Right cardiac atrium (tissue), 5 donors: ENCODE measurements around the gene DHRSX. TPM values are rescaled to one million over a fixed set of nuclear protein-coding genes. Genes with fewer than 3 reads are reported as not detected.
"Not testable (repeated sequence)": the region's sequence is repeated elsewhere in the genome, so short reads cannot be mapped to it uniquely, and the experiment has no call there.

Experiments
- ATAC-seq, 2 donors: fragments of 200-7000 bp; cut with Tn5 transposase; one replicate each; pipeline versions ENCODE4 v1.8.0 to v1.9.1; 2020; ENCODE audit warnings: moderate library complexity in 2 of 2, mild to moderate bottlenecking in 1 of 2
- DNase-seq, 3 donors: peaks; one replicate each; pipeline ENCODE4 v3.0.0-alpha.2; 2020
- H3K27ac ChIP-seq: one replicate; pipeline ENCODE4 v1.5.1; 2013; ENCODE audit warnings: mild to moderate bottlenecking, low read length, control low read depth, moderate library complexity
- H3K27me3 ChIP-seq: one replicate; pipeline ENCODE4 v1.6.1; 2013; ENCODE audit not compliant: control insufficient read depth, insufficient read depth
- H3K4me1 ChIP-seq: one replicate; pipeline ENCODE4 v1.6.1; 2013; ENCODE audit warnings: low read length; ENCODE audit not compliant: control insufficient read depth, insufficient read depth
- H3K4me3 ChIP-seq: one replicate; pipeline ENCODE4 v1.5.1; 2013; ENCODE audit warnings: low read length, control low read depth
- H3K9me3 ChIP-seq: one replicate; pipeline ENCODE4 v1.6.1; 2013; ENCODE audit warnings: low read length; ENCODE audit not compliant: control insufficient read depth
- WGBS: extraction: QIAGEN DNeasy Blood & Tissue Kit; methylation state at CpG from one replicate; pipeline ENCODE4 v1.1.7; 2013; 5-methylcytosine and 5-hydroxymethylcytosine counted together
- intact Hi-C, 4 donors: fragments of 100-400 bp; cut with DNase I; formaldehyde crosslinking; loops; one replicate each; pipeline versions ENCODE4 v1.11.0 to v1.14.0; 2022 to 2023
- polyA plus RNA-seq: library from polyadenylated mRNA; stranded (reverse); fragments of 200-250 nt; gene quantifications from one replicate; pipeline ENCODE4 v1.2.3, GENCODE V29; 2013
- total RNA-seq, 4 donors: library from RNA; stranded (reverse); fragmentation: NEBNext Ultra II Directional; extraction: Animal tissue kit (Norgen Biotek cat#: 25700); gene quantifications; one replicate each; pipeline ENCODE4 v1.2.1, GENCODE V29; 2021
- donor health status: healthy with polysubstance abuse.
- donor health status: DM: no; HTN: yes; CAD: no.
- donor health status: DM: no; HTN: no; CAD: no.
- donor health status: DM: no; HTN: yes; CAD: no; lungs with severe emphysema.
- donor health status: DM: yes; HTN: yes; CAD: no.

The DHRSX gene
- total and polyA plus RNA-seq, 5 donors = 22.2 to 43.7 (median 30.1) TPM

DNA sequence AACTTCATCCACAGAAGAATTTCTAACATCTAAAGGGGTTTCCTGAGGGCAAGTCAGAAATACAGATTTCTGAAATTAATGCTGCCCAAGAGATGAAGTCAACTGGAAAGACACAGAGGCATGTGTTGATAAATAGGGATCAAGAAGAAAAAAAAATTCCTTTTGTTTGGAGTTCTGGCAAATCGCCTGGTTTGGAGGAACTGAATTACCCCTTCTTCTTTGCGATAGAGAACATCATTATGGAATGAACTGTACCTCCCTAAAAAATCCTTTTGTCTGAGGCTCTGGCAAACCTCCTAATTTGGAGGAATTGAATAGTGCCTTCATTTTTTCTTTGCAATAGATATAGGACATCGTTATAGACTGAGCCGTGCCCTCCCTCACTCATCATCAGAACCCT, 200.9 kb downstream of the DHRSX start:
- WGBS = 54% methylated on average over 4 of the region's 4 CpGs
- no peaks in the 10 kb centered on the region for H3K9me3 ChIP-seq
- DNase-seq = no peak
- no peak overlapping the region for H3K4me3 ChIP-seq
- H3K27me3 ChIP-seq = no peaks in the 10 kb centered on the region
- H3K4me1 ChIP-seq = no peaks in the 10 kb centered on the region
- H3K27ac ChIP-seq = no peak overlapping the region
- no peak for ATAC-seq
- intact Hi-C loops = no loop called here

DNA sequence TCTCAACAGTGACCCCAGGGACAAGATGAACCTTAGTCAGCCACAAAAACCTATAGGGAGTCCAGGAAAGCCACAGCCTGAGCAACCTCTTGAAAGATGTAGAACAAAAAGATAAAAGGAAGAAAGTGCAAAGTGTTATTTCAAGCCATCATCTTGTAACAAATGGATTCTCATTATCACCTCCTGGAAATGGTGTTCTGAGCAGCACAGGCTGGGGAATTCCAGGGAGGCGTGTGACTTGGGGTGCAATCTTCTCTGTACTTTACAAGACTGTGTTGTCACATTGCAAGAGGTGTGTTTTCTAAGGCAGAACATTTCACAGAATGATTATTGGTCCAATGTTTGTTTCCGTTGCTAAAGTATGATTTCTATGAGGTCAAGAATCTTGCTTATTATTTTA, 214.0 kb downstream of the DHRSX start:
- ATAC-seq (no peak), DNase-seq (no peak)
- H3K4me3 ChIP-seq = no peak overlapping the region
- no peaks in the 10 kb centered on the region for H3K27me3 ChIP-seq
- H3K9me3 ChIP-seq = no peaks in the 10 kb centered on the region
- peaks cover 2% of the 10 kb centered on the region for H3K4me1 ChIP-seq
- intact Hi-C loops = no loop called here
- 95% methylated on average over 2 of the region's 2 CpGs for WGBS
- H3K27ac ChIP-seq = no peak overlapping the region

DNA sequence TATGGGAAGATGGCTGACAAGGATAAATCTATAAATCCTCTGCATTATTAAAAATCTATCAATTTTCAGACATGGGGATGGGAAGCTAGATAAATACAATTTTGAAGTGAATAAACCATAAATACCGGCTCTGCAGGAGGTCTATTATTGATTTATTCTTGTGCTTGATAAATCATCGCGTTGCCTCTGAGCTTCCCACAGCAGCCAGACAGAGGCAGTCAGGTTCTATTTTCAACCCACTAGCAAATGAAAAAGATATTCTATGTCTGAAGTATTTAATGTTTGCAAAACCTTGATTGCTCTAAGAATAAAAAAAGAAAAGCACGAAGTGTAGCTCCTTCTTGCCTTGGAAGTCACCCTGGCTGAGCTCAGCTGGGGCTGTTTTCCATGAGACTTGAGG, 216.2 kb downstream of the DHRSX start:
- DNase-seq (no peak), ATAC-seq (no peak)
- Histone ChIP-seq H3K4me3 (no peak overlapping the region), H3K27ac (no peak overlapping the region), H3K4me1 (peaks cover 2% of the 10 kb centered on the region), H3K9me3 (no peaks in the 10 kb centered on the region), H3K27me3 (no peaks in the 10 kb centered on the region)
- intact Hi-C loops = no loop called here
- WGBS = 95% methylated on average over 4 of the region's 4 CpGs

DNA sequence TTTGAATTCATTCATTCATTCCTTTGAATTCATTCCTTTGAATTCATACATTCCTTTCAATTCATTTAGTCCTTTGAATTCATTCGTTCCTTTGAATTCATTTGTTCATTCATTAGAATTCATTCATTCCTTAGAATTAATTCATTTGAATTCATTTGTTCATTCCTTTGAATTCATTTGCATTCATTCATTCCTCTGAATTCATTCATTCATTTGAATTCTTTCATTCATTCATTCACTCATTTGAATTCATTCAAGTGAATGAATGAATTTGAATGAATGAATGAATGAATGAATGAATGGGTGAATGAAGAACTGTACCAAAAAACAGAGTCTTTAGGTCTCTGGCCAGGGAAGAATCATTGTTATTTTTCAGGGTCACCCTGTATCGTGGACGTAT, 216.6 kb downstream of the DHRSX start:
- H3K27me3 ChIP-seq = no peaks in the 10 kb centered on the region
- WGBS = 96% methylated on average over 3 of the region's 3 CpGs
- H3K9me3 ChIP-seq = no peaks in the 10 kb centered on the region
- intact Hi-C loops = no loop called here
- DNase-seq = no peak
- H3K27ac ChIP-seq = no peak overlapping the region
- H3K4me3 ChIP-seq = no peak overlapping the region
- peaks cover 2% of the 10 kb centered on the region for H3K4me1 ChIP-seq
- ATAC-seq = no peak

DNA sequence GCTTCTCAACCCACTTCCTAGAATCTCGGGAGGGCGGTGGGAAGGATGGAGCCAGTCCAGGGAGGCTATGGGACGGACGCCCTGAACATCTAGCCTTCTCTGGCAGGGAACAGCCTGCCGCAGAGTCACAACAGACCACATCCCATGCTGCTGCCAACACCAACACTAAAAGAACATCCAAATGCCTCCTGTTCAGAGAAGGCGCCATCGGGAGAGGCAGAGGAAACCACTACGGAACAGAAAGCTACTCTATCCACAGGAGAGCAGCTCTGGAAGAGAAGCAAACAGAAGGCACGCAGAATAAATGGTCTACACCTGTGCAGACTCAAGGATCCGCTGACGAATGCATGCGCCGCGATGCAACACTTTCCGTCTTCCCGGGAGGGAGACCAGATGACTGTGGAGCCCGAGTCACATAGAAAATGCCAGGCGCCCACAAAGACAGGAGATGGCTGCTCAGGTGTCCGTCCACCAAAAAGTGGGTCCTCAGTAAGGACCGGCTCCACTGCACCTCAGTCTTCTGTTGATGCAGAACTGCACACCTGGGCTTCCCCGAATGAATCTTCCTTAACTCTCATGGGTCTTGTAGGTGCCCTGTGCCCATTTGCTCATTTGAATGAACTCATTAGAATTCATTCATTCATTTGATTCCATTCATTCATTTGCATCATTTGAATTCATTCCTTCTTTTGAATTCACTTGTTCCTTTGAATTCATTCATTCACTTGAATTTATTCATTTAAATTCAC, 217.5 kb downstream of the DHRSX start:
- no peak for DNase-seq
- peak in 1 of 2 donors; percentile 59 for ATAC-seq
- no peaks in the 10 kb centered on the region for H3K27me3 ChIP-seq
- no peak overlapping the region for H3K27ac ChIP-seq
- intact Hi-C loops = no loop called here
- H3K4me3 ChIP-seq = no peak overlapping the region
- 86% methylated on average over 21 of the region's 21 CpGs for WGBS
- no peaks in the 10 kb centered on the region for H3K9me3 ChIP-seq
- H3K4me1 ChIP-seq = peaks cover 2% of the 10 kb centered on the region

DNA sequence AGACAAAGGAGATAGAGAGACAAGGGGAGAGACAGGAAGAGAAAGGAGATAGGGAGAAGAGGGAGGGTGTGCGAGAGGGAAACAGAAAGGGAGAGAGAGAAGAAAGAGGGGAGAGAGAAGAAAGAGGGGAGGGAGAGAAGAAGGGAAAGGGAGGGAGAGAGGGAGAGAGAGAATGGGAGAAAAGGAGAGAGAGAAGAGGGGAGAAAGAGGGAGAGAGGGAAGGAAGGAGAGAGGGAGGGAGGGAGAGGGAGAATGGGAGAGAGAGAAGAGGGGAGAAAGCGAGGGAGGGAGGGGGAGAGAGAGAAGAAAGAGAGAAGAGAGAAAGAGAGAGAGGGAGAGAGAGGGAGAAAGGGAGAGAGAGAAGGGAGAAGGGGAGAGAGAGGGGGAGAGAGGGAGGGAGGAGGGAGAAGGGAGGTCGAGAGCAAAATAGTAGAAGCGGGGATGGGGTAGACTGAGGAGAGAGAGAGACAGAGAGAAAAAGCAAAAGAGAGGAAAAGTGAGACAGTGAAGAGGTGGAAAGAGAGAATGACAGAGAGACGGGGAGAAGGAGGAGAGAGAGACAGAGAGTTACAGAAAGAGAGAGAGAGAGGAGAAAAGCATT, 218.2 kb downstream of the DHRSX start:
- Histone ChIP-seq H3K4me3 (no peak overlapping the region), H3K27me3 (no peaks in the 10 kb centered on the region), H3K9me3 (no peaks in the 10 kb centered on the region), H3K27ac (no peak overlapping the region), H3K4me1 (peaks cover 2% of the 10 kb centered on the region)
- intact Hi-C loops = no loop called here
- ATAC-seq (no peak), DNase-seq (no peak)
- 82% methylated on average over 4 of the region's 5 CpGs for WGBS

GRCh38 chrX:2272337-2272736, 228.4 kb downstream of the DHRSX start:
- 70% methylated on average over 5 of the region's 5 CpGs for WGBS
- H3K4me1 ChIP-seq = no peaks in the 10 kb centered on the region
- H3K27ac ChIP-seq = no peak overlapping the region
- DNase-seq (no peak), ATAC-seq (no peak)
- no peak overlapping the region for H3K4me3 ChIP-seq
- no peaks in the 10 kb centered on the region for H3K27me3 ChIP-seq
- intact Hi-C loops = no loop called here
- no peaks in the 10 kb centered on the region for H3K9me3 ChIP-seq

DNA sequence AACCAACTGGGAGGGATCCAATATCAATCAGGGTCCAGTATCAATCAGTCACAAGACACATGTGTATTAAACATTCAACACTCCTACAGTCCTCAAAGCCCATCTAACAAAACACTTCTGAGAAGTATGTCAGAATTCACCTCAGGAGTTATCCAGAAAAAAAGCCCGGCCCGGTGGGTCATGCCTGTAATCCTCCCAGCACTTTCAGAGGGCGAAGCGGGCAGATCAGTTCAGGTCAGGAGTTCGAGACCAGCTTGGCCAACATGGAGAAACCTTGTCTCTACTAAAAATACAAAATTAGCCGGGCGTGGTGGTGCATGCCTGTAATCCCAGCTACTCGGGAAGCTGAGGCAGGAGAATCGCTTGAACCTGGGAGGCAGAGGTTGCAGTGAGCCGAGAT, 229.2 kb downstream of the DHRSX start:
- H3K4me3 ChIP-seq, ATAC-seq, DNase-seq, H3K9me3 ChIP-seq, H3K4me1 ChIP-seq, H3K27ac ChIP-seq, intact Hi-C loops, H3K27me3 ChIP-seq: not testable (repeated sequence)
- WGBS = 93% methylated on average over 10 of the region's 10 CpGs

- WGBS = 96% methylated on average over 4 of the region's 4 CpGs
- H3K27me3 ChIP-seq, H3K4me3 ChIP-seq, ATAC-seq, DNase-seq, intact Hi-C loops, H3K9me3 ChIP-seq, H3K4me1 ChIP-seq, H3K27ac ChIP-seq: not testable (repeated sequence)
Measured at GRCh38 chrX:2270783-2271182, 230.0 kb downstream of the DHRSX start.

- no peak for ATAC-seq
- DNase-seq = no peak
- H3K4me1 ChIP-seq = no peaks in the 10 kb centered on the region
- intact Hi-C loops = no loop called here
- 83% methylated on average over 8 of the region's 8 CpGs for whole genome bisulfite sequencing
- no peak overlapping the region for H3K27ac ChIP-seq
- H3K4me3 ChIP-seq = no peak overlapping the region
- H3K27me3 ChIP-seq = no peaks in the 10 kb centered on the region
- no peaks in the 10 kb centered on the region for H3K9me3 ChIP-seq
Measured at GRCh38 chrX:2267890-2268289, 232.9 kb downstream of the DHRSX start.

- Histone ChIP-seq H3K4me1 (no peaks in the 10 kb centered on the region), H3K27ac (no peak overlapping the region), H3K9me3 (no peaks in the 10 kb centered on the region), H3K4me3 (no peak overlapping the region), H3K27me3 (no peaks in the 10 kb centered on the region)
- no peak for DNase-seq
- WGBS = 94% methylated on average over 26 of the region's 26 CpGs
- intact Hi-C loops = no loop called here
- ATAC-seq = no peak
Measured at GRCh38 chrX:2266445-2267349, 234.1 kb downstream of the DHRSX start.
